Stimulated activated CD4-positive, alpha-beta T cell treated with anti-CD3 and anti-CD28 coated beads, Interleukin-12 subunit alpha, Interleukin-12 subunit beta, amount 100 ng/mL, for 48 hours (primary cell): ENCODE measurements around the gene MICALL2.

Experiments
- DNase-seq, 3 donors: peaks; one replicate each; pipeline ENCODE4 v3.0.0-alpha.2; 2020; ENCODE audit warnings: low read depth in 2 of 3, low spot score in 1 of 3

MICALL2 gene

DNA sequence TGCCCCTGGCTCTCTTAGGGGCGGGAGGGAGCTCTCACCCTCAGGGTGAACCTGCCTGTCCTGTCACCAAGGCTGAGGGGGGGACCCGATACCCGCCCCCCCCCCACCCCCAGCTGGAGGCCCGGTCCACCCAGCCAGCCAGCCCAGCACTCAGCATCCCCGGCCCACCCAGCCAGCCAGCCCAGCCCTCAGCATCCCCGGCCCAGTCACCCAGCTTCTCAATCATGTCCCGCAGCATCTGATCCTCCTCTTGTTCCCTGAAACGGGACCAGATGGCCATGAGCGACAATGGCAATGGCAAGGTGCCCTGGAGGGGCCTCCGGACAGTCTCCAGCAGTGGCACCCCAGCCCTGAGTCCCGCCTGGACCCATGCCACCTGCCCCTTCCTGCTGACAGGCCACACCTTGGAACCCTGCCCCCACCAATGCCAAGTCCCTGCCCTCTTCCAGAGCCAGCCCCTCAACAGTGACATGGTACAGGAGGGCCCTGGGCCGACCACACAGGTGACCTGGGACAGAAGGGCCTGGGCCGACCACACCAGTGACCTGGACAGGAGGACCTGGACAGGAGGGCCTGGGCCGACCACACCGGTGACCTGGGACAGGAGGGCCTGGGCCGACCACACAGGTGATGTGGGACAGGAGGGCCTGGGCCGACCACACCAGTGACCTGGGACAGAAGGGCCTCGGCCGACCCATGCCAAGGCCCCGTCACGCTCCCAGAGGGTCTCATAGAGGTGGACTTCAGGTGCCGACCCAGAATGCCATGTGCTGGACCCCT, 24.2 kb downstream of the MICALL2 start:
- DNase-seq: no peak

DNA sequence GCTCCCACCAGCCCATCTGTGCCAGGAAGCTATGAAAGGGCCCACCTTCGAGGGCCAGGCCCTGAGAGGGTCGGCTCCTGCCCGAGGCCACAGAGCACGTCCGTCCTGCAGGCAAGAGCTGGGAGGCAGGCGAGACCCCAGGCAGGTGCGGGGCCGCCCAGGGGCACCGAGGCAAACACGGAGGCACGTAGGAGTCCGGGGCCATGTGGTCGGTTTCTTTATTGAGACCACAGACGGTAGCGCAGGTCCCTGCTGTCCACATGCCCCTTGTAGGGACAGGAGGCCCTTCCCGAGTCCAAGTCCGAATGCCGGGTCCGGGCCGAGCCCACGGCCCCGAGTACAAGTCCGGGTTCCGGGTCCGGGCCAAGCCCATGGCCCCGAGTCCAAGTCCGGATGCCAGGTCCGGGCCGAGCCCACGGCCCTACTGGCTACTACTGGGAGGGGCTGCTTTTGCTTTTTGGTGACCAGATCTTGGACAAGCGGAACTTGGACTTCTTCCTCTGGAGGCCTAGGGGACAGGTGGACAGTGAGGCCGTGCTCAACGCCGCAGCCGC, 25.0 kb downstream of the MICALL2 start:
- DNase-seq: no peak

DNA sequence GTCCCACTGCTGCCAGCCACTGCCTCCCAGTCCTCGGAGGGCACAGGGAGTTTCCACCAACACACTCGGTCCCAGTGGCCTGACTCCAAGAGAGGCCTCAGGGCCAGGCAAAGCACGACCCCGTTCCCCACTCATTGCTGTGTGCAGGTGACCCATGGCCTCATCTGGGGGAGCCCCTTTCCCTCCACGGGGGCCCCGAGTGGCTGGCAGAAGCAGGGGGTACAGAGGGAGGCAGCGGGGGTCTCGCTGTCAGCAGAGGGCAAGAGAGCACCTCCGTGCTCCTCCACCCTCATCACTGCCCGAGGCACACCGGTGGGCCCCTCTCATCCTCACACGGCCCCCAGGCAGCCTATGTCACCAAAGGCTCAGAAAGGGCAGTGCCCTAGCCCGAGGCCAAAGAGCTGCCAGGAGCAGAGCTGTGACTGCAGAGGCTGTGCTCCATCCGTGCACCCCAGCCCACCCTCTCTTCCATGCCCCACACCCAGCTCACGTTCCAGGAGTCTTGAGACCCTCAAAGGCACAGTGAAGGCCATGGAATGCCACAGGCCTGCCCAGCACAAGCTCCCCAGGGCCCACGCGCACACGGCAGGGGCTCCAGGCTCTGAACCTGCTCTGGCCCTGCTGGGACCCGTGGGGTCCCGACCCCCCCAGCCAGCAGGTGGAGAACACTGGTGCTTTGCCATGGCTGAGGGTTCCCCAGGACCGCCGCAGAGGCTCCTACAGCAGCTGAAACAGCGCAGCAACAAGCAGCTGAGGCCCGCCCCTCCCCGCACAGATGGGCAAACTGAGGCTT, 25.9 kb downstream of the MICALL2 start:
- no peak for DNase-seq

DNA sequence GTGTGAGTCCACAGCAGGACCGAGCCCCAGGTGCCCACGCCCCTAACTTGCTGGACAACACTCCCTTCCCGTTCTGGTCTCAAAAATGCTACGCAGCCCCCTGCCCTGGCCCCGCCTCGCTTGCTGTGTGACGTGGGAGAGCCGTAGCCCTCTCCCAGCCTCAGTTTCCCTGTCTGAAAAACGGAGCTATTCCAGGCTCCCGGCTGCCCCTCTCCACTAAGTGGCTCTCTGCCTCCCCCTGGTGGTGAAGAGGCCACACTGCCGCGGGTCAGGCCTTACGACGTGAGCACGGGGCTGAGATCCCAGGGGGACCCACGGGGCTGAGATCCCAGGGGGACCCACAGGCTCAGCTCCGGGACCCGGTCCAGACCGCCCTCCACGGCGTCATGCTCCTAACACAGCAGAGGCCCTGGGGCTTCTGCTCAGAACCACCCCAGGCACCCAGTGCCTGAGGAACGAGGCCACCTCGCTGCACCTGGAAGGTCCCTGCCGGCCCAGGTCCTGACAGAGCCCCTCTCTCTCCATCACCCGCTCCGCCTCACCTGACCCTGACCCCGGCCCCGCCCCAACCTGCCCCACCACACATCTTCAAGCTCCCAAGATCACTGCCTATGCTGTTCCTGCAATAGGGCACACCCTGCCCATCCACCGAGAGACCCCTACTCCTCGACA, 26.7 kb downstream of the MICALL2 start:
- DNase-seq: peak; percentile 58 to 91 (median 78)

GRCh38 chr7:1431634-1432380, 27.5 kb downstream of the MICALL2 start:
- DNase-seq: no peak

GRCh38 chr7:1431226-1431625, 28.0 kb downstream of the MICALL2 start:
- DNase-seq: no peak

GRCh38 chr7:1430056-1430845, 29.0 kb downstream of the MICALL2 start:
- DNase-seq: no peak

GRCh38 chr7:1428941-1429501, 30.2 kb downstream of the MICALL2 start:
- no peak for DNase-seq

- DNase-seq: no peak
Measured at GRCh38 chr7:1427064-1427657, 32.1 kb downstream of the MICALL2 start.

DNA sequence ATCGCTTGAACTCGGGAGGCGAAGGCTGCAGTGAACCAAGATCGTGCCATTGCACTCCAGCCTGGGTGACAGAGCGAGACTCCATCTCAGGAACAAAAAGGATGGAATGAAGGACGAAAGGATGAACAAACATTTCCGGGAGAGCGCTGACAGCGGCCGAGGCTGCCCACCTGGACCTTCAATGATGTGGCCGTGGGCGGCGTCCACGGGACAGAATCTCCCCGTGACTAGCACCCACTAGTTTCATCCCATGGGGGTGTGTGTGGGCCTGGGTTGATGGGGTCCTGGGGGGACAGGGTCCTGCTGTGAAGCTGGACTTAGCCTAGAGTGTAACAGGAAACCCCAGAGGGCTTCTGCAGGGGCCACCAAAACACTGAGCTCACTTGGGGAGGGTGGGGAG, 32.8 kb downstream of the MICALL2 start:
- DNase-seq: no peak

DNA sequence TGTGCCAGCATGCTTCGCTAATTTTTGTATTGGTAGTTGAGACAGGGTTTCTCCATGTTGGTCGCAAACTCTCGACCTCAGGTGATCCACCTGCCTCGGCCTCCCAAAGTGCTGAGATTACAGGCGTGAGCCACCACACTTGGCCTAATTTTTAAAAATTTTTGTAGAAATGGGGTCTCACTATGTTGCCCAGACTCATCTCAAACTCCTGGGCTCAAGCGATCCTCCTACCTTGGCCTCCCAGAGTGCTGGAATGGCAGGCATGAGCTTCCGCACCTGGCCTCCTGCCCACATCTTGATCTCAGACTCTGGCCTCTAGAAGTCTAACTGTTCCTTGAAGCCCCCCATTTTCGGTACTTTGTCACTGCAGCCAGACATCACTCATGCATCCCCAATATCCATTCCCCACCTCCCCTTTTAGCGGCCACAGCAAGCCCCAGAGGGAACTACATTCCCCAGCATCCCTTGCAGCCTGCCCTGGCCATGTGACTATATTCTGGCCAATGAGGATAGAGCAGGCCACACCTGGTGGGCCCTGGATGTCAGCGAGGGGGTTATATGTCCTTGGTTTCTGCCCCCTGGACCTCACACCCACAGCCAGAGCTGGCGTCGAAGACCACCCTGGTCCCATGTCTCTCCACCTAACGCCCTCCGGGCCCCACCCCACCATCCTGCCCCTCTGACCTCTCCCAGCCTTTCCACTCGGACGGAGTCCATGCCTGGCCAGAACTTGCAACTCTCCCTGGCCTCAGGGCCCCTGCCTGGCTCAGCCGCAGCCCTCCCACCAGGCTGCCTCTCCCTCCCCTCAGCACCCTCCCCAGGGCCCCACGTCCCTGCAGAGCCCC, 33.8 kb downstream of the MICALL2 start:
- no peak for DNase-seq

- no peak for DNase-seq
Measured at GRCh38 chr7:1424041-1424440, 35.2 kb downstream of the MICALL2 start.

- no peak for DNase-seq
Measured at GRCh38 chr7:1423264-1423811, 35.9 kb downstream of the MICALL2 start.

GRCh38 chr7:1422512-1423263, 36.6 kb downstream of the MICALL2 start:
- no peak for DNase-seq

- DNase-seq: no peak
Measured at GRCh38 chr7:1421946-1422345, 37.3 kb downstream of the MICALL2 start.

DNA sequence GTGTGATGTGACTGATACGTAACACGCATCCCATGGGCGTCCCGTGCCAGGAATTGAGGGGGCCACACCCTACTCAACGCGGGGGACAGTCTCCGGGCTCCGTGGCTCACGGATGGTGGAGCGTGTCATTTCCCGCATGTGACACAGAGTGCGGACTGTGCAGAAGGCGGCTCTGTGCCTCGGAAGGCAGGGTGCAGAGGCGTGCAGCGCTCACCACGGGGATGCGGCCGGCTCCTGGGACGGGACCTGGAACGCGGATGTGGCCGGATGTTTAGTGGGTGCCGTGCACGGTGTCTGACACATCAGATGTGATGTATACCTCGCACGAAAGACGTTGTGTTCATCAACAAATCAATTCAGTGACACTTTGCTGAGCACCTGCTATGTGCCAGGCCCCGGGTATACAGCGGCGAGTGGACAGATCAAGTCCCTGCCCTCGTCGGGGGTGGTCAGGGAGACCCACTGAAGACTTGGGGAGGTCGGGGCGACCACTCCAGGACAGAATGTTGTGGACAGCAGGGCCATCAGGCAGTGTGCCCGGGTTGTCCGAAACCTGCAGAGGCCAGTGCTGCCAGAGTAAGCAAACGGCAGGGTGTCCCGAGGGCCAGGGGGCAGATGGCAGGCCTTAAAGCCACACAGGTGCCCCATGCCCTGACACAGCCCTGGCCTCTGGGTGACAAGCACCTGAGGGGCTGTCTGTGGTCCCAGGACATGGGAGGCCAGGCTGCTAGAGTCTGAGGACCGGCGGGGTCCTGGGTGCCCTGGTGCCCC, 38.1 kb downstream of the MICALL2 start:
- no peak for DNase-seq

GRCh38 chr7:1419688-1420087, 39.6 kb downstream of the MICALL2 start:
- DNase-seq: no peak
